M059J (cell line): ENCODE data around the gene ZNF497. TPM values are rescaled to one million over a fixed set of nuclear protein-coding genes. Genes with fewer than 3 reads are reported as not detected.
A peak's percentile ranks its signal among the peaks of the same experiment; 100 is the strongest.

Experiments used
- DNase-seq: peaks from one replicate; pipeline ENCODE4 v3.0.0-alpha.2; 2012; ENCODE audit warnings: low read depth
- total RNA-seq: library from RNA; depleted of rRNA; stranded (reverse); fragments of >200 nt; shearing (Covaris generic); gene quantifications from 2 replicates; pipeline ENCODE4 v1.2.3, GENCODE V29; 2014

Gene ZNF497
- total RNA-seq, 1 experiment from 2014 or later, result 1.5 TPM

DNA sequence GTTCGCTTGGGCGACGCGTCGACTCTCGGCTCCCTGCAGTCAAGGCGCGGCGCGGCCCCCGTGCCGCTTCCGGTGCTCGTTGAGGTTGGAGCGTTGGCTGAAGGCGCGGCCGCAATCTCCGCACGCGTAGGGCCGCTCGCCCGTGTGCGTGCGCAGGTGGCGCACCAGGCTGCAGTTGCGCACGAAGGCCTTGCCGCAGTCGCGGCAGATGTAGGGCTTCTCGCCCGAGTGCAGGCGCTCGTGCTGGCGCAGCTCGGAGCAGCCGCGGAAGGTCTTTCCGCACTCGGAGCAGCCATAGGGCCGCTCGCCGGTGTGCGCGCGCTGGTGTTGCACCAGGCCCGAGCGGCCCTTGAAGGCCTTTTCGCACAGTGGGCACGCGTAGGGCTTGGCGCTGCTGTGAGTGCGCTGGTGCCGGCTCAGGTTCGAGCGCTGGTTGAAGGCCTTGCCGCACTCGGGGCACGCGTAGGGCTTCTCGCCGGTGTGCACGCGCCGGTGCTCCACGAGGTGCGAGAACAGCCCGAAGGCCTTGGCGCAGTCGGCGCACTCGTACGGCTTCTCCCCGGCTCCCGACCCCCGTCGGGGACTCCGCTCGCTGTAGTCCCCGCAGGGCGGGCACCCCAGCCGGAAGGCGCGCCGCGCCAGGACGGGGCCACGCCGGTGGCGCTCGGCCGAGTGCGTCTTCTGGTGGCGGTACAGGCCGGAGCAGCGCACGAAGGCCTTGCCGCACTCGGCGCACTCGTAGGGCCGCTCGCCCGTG, 5.3 kb upstream of the ZNF497 start:
- no peak for DNase-seq

DNA sequence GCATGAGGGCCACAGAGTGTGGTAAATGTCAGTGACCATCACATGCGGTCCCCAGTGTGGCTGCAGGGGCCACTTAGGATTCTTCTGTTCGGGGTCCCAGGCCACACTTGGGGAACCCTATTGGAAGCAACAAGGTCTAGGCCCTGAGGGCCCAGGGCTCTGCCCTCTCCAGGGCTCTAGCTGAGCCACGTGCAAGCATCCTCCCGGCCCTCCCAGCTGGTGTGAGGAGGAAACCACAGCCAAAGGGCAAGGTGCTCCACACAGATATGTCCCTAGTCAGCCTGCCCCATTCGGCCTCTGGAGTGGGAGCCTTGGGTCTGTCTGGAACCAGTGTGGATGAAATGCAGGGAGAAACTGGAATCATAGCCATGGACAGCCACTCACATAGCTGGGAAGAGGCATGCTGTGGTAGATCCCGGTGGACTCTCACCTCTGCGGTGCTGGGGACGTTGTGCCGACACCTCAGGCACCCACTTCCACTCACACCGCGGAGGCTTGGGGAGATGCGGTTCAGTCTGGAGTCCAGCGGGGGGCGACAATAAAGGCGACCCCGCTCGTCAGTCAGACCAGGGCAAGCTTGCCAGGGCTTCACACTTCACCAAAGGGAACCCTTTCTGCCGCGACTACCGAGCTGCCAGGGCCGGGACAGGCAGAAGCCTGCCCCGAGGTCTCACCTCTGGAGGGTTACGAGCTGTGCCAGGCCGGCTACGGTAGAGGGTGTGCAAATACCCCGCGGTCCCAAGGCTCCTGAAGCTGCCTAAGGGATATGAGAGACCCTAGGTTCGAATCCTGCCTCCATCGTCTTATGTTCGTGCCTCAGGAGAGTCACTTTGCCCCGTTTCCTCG, 4.3 kb upstream of the ZNF497 start:
- DNase-seq, result no peak

DNA sequence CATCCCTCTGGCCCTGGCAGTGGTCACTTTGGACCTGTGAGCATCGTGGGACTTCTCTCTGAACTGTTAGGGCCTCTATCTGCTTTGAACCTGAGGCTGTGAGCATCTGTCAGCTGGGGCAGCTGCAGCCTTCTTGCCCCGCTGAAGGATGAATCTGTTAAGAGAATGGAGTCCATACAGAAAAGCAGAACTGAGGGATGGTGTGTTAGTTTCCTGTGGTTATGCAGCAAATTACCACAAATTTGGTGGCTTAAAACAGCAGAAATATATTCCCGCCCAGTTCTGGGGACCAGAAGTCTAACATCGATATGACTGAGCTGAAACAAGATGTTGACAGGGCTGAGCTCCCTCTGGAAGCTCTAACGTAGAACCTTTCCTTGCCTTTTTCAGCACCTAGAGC, 1.6 kb upstream of the ZNF497 start:
- DNase-seq, result no peak

DNA sequence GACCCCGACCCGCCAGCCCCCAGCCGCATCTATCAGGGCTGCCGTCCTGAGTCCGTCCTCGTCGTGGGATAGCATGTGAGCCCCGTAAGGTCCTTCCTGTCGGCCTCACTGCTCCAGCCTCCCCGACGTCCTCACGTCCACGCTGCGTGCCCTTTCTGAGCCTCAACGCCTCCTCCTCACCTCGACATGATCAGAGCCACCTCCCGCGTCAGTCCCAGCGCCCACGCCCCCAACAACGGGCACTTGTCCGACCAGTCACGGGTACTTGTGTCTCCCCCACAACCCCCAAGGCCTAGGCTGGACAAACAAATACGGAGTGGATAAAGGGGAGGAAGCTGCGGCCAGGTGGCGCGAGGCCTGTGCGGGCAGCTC, 665 bp downstream of the ZNF497 start:
- peak; percentile 52 for DNase-seq

DNA sequence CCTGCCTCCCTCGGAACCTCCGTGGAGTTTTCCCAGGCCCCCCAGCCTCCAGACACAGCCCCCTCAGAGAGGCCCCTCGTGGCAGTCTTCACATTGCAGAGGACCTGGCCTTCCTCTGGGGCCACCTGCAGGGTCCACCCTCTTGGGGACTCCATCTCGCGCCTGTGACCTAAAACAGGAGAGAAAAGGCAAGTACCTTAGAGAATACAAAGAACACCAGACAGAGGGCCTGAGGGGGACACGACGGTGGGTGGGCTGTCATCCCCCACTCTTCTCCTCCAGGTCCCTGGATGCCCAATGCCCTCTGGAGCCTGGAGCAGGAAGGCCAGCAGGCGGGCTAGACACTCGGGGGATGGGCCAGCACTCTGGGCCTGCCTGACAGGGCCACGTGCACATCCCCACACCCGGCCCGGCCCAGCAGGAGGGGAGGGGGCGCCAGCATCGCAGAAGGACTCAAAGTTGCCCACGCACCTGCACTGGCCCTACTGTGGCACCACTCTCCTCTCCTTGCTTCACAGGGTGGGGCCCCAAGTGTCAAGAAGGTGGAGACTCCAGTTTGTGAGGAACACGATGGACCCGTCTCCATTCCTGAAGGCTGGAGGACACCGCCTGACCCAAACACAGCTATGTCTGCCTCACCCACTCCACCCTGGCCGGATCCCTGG, 4.9 kb downstream of the ZNF497 start:
- DNase-seq, result no peak

DNA sequence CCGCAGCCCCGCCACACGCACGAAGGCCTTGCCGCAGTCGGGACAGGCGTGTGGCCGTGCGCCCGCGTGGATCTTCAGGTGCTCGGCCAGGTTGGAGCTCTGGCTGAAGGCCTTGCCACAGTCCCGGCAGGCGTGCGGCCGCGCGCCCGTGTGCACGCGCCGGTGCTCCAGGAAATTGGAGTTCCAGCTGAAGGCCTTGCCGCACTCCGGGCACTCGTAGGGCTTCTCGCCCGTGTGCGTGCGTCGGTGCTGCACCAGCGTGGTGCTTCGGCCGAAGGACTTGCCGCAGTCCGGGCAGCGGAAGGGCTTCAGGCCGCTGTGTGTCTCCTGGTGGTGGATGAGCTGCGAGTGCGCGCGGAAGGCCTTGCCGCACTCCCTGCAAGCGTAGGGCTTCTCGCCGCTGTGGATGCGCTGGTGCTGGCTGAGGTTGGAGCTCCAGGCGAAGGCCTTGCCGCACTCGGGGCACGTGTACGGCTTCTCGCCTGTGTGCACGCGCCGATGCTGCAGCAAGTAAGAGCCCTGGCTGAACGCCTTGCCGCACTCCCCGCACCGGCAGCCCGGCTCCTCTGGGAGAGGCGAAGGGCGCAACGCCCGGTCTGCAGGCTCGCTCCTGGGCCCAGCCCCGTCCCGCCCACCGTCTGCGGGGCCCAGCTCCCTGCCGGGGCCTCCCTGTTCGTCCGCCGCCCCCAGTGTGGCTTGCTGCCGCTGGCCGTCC, 5.6 kb downstream of the ZNF497 start:
- no peak for DNase-seq

DNA sequence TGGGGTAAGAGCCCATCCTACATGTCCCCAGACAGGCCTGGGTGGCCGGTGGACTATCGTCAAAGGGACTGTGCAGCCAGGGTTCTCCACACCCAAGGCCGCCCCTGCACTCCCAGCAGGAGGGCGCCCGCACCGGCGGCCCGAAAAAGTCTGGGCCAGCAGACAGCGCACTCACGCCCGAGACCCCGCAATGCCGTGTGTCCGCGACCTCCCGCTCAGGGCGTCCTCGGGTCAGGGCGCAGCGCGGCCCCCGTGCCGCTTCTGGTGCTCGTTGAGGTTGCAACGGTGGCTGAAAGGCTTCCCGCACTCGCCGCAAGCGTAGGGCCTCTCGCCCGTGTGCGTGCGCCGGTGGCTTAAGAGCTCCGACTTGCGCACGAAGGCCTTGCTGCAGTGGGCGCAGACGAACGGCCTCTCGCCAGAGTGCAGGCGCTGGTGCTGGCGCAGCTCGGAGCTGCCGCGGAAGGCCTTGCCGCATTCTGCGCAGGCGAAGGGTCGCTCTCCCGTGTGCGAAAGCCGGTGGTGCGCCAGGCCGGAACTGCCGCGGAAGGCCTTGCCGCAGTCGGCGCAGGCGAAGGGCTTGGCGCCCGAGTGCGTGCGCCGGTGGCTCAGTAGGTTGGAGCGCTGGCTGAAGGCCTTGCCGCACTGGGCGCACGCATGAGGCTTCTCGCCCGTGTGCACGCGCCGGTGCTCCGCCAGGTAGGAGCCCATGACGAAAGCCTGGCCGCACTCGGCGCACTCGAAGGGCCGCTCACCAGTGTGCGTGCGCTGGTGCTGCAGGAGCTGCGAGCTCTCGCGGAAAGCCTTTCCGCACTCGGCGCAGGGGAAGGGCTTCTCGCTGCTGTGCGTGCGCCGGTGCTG, 6.4 kb downstream of the ZNF497 start:
- DNase-seq, result no peak

DNA sequence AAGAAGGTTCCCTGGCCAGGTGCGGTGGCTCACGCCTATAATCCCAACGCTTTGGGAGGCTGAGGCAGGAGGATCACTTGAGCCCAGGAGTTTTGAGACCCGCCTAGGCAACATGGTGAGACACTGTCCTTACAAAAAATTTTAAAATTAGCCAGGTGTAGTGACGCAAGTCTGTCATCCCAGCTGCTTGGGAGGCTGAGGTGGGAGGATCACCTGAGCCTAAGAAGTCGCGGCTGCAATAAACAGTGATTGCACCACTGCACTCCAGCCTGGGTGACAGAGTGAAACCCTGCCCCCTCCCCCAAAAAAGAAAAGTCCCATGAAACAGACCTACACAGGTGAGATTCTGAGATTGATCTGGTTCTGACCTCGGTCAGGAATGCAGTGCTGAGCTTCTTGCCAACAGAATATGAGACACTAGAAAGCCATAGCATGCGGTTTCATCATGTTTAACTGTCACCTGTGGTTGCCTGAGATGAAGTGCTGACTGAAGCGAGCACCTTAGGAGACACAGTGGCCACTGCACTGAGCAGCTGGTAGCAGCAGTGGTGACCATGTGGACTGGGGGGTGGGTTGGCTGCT, 7.2 kb downstream of the ZNF497 start:
- DNase-seq, result no peak

- no peak for DNase-seq
These were observed 8.0 kb downstream of the ZNF497 start for GRCh38 chr19:58354478-58355030.

DNA sequence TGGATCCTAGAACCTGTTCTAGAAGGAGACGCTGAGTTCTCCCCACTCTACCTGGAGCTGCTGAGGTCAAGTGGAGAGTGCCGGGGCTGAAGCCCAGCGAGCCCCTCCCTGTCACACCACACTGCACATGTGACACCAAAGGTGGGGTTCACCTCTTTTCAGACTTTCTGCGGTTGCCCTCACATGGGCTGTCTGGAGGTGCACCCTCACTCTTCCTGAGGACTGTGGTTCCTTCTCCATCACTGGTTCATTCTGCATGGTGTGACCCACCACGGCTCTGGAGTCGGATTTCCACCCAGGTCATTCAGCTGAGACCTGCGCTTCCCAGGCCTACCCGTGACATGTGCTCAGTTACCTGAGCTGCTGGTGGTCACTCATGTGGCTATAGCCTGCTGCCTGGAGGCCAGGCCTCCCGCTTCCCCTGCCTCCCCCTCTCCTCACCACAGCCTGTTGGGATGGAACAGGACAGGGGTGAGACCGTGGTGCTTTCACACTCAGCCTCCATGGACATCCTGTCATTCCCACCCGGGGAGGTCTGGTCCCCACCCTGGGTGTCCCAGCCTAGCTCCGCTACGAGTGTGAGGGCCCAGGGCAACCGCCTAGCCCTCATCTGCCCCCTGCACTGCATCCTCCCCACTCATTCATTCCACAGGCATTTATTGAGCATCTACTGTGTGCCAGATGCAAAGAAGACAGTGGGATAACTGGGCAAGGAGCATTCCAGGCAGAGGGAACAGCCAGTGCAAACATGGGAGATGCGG, 8.7 kb downstream of the ZNF497 start:
- no peak for DNase-seq

DNA sequence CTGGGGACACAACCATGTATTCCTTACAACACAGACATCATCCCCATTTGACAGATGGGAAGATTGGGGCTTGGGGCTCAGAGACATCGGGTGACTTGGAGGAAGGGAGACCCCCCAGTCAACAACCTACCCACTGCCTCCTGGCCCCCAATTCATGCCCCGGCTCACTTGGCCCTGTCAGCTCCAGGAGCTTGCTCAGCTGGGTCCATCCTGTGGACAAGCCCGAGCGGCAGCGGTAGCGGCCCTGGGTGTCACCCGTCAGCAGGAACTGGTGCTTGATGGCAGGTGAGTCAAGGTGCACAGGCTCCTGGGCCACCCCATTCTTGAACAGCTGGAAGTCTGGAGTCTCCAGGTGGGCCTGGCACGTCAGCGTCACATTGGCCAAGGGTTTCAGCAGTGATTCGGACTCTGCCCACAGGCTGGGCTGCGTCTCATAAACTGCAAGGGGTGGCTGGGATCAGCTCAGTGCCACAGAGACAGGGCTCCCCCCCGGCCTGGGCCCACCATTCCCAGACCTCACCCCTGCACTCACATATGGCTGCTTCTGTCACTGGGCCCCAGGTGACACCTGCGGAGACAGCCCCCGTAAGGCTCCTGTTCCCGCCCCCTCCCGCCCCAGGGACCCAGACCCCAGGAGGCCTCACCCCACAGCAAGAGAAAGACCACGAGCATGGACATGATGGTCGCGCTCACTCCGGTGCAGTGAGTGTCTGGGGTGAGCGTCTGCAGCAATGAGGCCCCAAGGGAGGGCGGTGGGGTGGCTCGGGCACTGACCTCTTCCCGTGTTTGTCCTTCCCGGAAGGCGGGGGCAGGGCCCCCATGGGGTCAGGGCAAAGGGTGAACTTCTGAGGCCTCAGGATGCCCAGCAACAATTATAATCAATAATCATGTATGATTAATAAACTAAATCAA, 9.5 kb downstream of the ZNF497 start, which contains the start of gene A1BG:
Gene A1BG (minus strand): TSS at position 733 of the 912 bp plus-strand sequence. CDS start 55 bp downstream, at position 678.
- DNase-seq, result no peak

- DNase-seq, result no peak
These were observed 10.4 kb downstream of the ZNF497 start for GRCh38 chr19:58351990-58352755.

- no peak for DNase-seq
These were observed 11.0 kb downstream of the ZNF497 start for GRCh38 chr19:58351558-58351878.

DNA sequence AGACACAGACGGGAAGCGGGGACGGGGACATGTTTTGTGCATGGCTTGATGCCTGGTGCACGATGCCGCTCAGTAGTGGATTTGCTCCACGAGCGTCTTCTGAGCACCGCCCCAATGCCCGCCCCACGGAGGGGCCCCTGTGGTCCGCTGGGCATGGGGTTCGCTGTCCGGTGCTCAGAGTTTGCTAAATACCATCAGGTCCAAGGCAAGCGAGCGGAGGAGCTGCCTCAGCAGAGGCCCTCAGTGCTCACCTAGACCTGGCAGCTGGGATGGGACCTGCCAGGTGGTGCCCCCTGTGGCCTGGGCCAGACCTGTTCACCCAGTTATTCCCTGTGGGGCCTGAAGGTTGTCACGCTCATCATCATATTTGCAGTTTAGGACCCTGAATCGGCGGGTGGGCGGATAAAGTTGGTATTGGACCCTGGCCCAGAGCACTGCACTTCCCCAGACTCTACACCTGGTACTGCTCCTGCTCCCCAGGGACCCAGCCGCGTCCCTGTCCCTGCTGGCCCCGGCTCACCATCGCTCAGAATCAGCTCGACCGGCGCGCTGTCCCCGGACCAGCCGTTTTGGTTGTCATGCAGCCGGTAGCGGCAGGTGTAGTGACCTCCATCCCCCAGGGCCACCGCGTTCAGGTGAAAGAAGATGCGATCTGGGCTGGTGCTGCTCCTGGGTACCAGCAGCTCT, 11.5 kb downstream of the ZNF497 start:
- no peak for DNase-seq

- DNase-seq, result no peak
These were observed 12.3 kb downstream of the ZNF497 start for GRCh38 chr19:58350001-58350861.

DNA sequence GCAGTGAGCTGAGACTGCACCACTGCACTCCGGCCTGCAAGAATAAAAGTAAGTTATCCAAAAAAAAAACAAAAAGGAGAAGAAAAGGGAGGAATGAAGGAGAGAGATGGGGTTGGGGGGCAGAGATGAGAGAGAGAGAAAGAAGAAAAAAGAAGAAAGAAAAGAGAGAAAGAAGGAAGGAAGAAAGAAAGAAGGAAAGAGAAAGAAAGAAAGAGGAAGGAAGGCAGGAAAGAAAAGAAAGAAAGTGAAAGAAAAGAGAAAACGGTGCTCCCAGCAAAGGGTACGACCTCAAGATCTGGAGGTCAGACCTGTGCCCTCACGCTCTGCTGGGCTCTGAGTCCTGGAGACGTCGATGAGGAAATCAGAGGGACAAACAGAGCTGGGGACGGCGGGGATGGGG, 13.0 kb downstream of the ZNF497 start:
- no peak for DNase-seq
